K562 (cell line): ENCODE data around the gene BRD3. TPM values are rescaled to one million over a fixed set of nuclear protein-coding genes. Genes with fewer than 3 reads are reported as not detected.

Source experiments
- CBFA2T2 ChIP-seq: fragments of 450-650 bp; conservative IDR thresholded peaks from 2 replicates; pipeline ENCODE4 v1.6.1; 2017; ENCODE audit warnings: mild to moderate bottlenecking
- CTBP1 ChIP-seq: fragments of 450-650 bp; IDR thresholded peaks from 2 replicates; pipeline ENCODE4 v1.6.1; 2016; ENCODE audit warnings: borderline replicate concordance
- HMGN3 ChIP-seq: IDR thresholded peaks from 2 replicates; pipeline ENCODE4 v1.6.1; 2011; ENCODE audit warnings: borderline replicate concordance, low read depth, mild to moderate bottlenecking, mixed read lengths, low read length; ENCODE audit not compliant: insufficient read length; ENCODE audit errors: extremely low read depth
- HNRNPLL ChIP-seq: fragments of 200-400 bp; formaldehyde crosslinking; IDR thresholded peaks from 2 replicates; pipeline ENCODE4 v1.6.1; 2017; ENCODE audit warnings: low read length, low read depth, mild to moderate bottlenecking; ENCODE audit not compliant: poor library complexity, severe bottlenecking
- IRF2 ChIP-seq: sonication (generic); formaldehyde crosslinking; IDR thresholded peaks from 2 replicates; pipeline ENCODE4 v1.8.1; 2022; ENCODE audit warnings: mild to moderate bottlenecking, missing genetic modification reagents
- LEF1 ChIP-seq: fragments of 450-650 bp; IDR thresholded peaks from 2 replicates; pipeline ENCODE4 v1.6.1; 2016; ENCODE audit warnings: mild to moderate bottlenecking
- MAZ ChIP-seq, 2 experiments: fragments of 450-650 bp in 1 of 2; sonication (generic) in 1 of 2; formaldehyde crosslinking; IDR thresholded peaks in 1 of 2; conservative IDR thresholded peaks in 1 of 2; 2 replicates each; pipeline versions ENCODE4 v1.4.0 to v1.5.0; 2020; ENCODE audit warnings: mild to moderate bottlenecking in 1 of 2, missing genetic modification reagents in 1 of 2
- NBN ChIP-seq: fragments of 450-650 bp; IDR thresholded peaks from 2 replicates; pipeline ENCODE4 v1.6.1; 2016; ENCODE audit warnings: low read depth, mild to moderate bottlenecking
- RB1 ChIP-seq: fragments of 450-650 bp; IDR thresholded peaks from 2 replicates; pipeline ENCODE4 v1.6.1; 2017; ENCODE audit warnings: low read depth, mild to moderate bottlenecking
- SIN3B ChIP-seq: fragments of 450-650 bp; IDR thresholded peaks from 2 replicates; pipeline ENCODE4 v1.6.1; 2017; ENCODE audit warnings: low read depth, mild to moderate bottlenecking, moderate library complexity
- TFE3 ChIP-seq: fragments of 450-650 bp; formaldehyde crosslinking; IDR thresholded peaks from 2 replicates; pipeline ENCODE4 v1.4.0; 2020; ENCODE audit warnings: mild to moderate bottlenecking, mixed read lengths
- THRA ChIP-seq: fragments of 450-650 bp; IDR thresholded peaks from 2 replicates; pipeline ENCODE4 v1.6.1; 2017; ENCODE audit warnings: mild to moderate bottlenecking, moderate library complexity
- ZBTB5 ChIP-seq: fragments of 450-650 bp; IDR thresholded peaks from 2 replicates; pipeline ENCODE4 v1.6.1; 2017; ENCODE audit warnings: antibody characterized with exemption
- polyA plus RNA-seq, 8 experiments: library from polyadenylated mRNA; depleted of rRNA in 4 of 8; stranded (reverse) in 5 of 8; unstranded in 3 of 8; fragments of >200 nt; fragmentation: Nextera tagmentation in 2 of 8; fragmentation: Illumina TruSeq in 1 of 8; extraction: Ambion mirVana in 2 of 8; extraction: Trizol in 1 of 8; gene quantifications; 2 replicates each; pipeline versions ENCODE4 v1.2.1 to v1.2.3, GENCODE V29; 2011 to 2014; ENCODE audit warnings: inconsistent platforms in 1 of 8, missing spikeins in 1 of 8
- total RNA-seq, 7 experiments: library from RNA; depleted of rRNA in 6 of 7; stranded (reverse); fragments of >200 nt in 6 of 7; fragmentation: Illumina TruSeq in 2 of 7; extraction: Trizol in 2 of 7; gene quantifications; 2 replicates each; pipeline versions ENCODE4 v1.2.1 to v1.2.3, GENCODE V29; 2011 to 2021; ENCODE audit warnings: low replicate concordance in 1 of 7

Gene BRD3
- total and polyA plus RNA-seq, 9 of the 15 experiments (the other 6 are each of a cell fraction or from before 2014, with no cell fraction given), result 0.82 to 37.1 (median 4.2) TPM

- no peak for TF ChIP-seq THRA
- TF ChIP-seq CBFA2T2, result no peak
- TF ChIP-seq ZBTB5, result no peak
- peak; percentile 13; the same call in 1 of the 2 replicates for TF ChIP-seq CTBP1
- TF ChIP-seq SIN3B, result peak; percentile 16; the same call in 1 of the 2 replicates
- no peak for TF ChIP-seq IRF2 (CRISPR knock-in tag)
- TF ChIP-seq RB1, result no peak; the same call in 1 of the 2 replicates
- no peak for TF ChIP-seq MAZ (CRISPR knock-in tag; conservative IDR thresholded peaks at IDR 0.05 in 1 of 2, IDR thresholded peaks at IDR 0.05 in 1 of 2)
- TF ChIP-seq HNRNPLL, result peak; percentile 47
- TF ChIP-seq LEF1, result no peak
- no peak for TF ChIP-seq TFE3 (CRISPR knock-in tag)
- TF ChIP-seq NBN, result no peak
- TF ChIP-seq HMGN3, result peak; percentile 46
Observed at GRCh38 chr9:133991964-133992779, 75.7 kb downstream of the BRD3 start, which contains the start of gene VAV2 (continued).
